Activated CD8-positive, alpha-beta memory T cell treated with anti-CD3 and anti-CD28 coated beads, Interleukin-2, amount 10 ng/mL, durations not matched to agents 7 days and 5 days (primary cell): ENCODE data around the gene MYO19. TPM values are rescaled to one million over a fixed set of nuclear protein-coding genes. Genes with fewer than 3 reads are reported as not detected.

Source experiments
- ATAC-seq: fragments of 150-1000 bp; cut with Tn5 transposase; one replicate; pipeline ENCODE4 v1.10.0; 2021; ENCODE audit warnings: moderate library complexity
- CTCF ChIA-PET: fragments of 350-600 bp; sonication (Branson Sonifier 250); formaldehyde crosslinking; loops from one replicate; lab custom pipeline; 2021; ENCODE audit warnings: antibody characterized with exemption; lab: Charles Lee
- DNase-seq: peaks from one replicate; pipeline ENCODE4 v3.0.0-alpha.2; 2020
- H3K27ac Mint-ChIP-seq: one replicate; pipeline ENCODE4 v1.8.0; 2021; ENCODE audit warnings: mild to moderate bottlenecking, mixed read lengths
- H3K27me3 Mint-ChIP-seq: one replicate; pipeline ENCODE4 v1.8.0; 2021; ENCODE audit warnings: mixed read lengths
- H3K36me3 Mint-ChIP-seq: one replicate; pipeline ENCODE4 v1.8.0; 2021; ENCODE audit warnings: mild to moderate bottlenecking, mixed read lengths
- H3K4me1 Mint-ChIP-seq: one replicate; pipeline ENCODE4 v1.8.0; 2021; ENCODE audit warnings: mixed read lengths
- H3K4me3 Mint-ChIP-seq: one replicate; pipeline ENCODE4 v1.8.0; 2021; ENCODE audit warnings: mild to moderate bottlenecking, moderate library complexity, mixed read lengths
- H3K9me3 Mint-ChIP-seq: one replicate; pipeline ENCODE4 v1.8.0; 2022; ENCODE audit warnings: low read depth, mixed read lengths
- total RNA-seq, 2 experiments: library from RNA; stranded (reverse); gene quantifications; one replicate each; pipeline ENCODE4 v1.2.3, GENCODE V29; 2021

MYO19 gene
- total RNA-seq, 2 experiments from 2014 or later, result 140 to 161 TPM

GRCh38 chr17:36545465-36546417 is 11.1 kb upstream of the MYO19 start:
- DNase-seq (peak; percentile 98), ATAC-seq (peak; percentile 81)
- Mint-ChIP-seq H3K9me3 (no peaks in the 10 kb centered on the region), H3K4me1 (peaks cover 37% of the 10 kb centered on the region), H3K27ac (peak overlapping the region; percentile 96), H3K4me3 (peak overlapping the region; percentile 100), H3K36me3 (peaks cover 36% of the 10 kb centered on the region), H3K27me3 (no peaks in the 10 kb centered on the region)
- CTCF ChIA-PET, result interaction anchor here (0.6 to 3.8 kb wide), 6 partner anchors 11 to 63 kb away, joined by 3 to 48 read pairs (median 8); partner anchors contain the start of genes DHRS11, MRM1, MYO19 and PIGW

GRCh38 chr17:36545077-36545464 is 10.4 kb upstream of the MYO19 start:
- Mint-ChIP-seq H3K9me3 (no peaks in the 10 kb centered on the region), H3K27me3 (no peaks in the 10 kb centered on the region), H3K4me1 (peaks cover 30% of the 10 kb centered on the region), H3K4me3 (peak overlapping the region; percentile 100), H3K36me3 (peaks cover 31% of the 10 kb centered on the region), H3K27ac (peak overlapping the region; percentile 96)
- CTCF ChIA-PET, result interaction anchor here (1.0 to 3.8 kb wide), 6 partner anchors 10 to 62 kb away, joined by 3 to 48 read pairs (median 8); partner anchors contain the start of genes DHRS11, MYO19 and PIGW
- ATAC-seq, result peak; percentile 59
- DNase-seq, result no peak

GRCh38 chr17:36544307-36545076 is 9.8 kb upstream of the MYO19 start, which contains the start of gene GGNBP2:
Gene GGNBP2, plus strand, starts transcription at chr17:36544919. Its CDS starts 806 bp downstream, at chr17:36545725.
- CTCF ChIA-PET, result interaction anchor here (0.9 to 3.8 kb wide), 6 partner anchors 9 to 61 kb away, joined by 3 to 48 read pairs (median 6); partner anchors contain the start of genes MYO19 and PIGW
- Mint-ChIP-seq H3K4me3 (peak within 1 kb of the TSS; percentile 100), H3K4me1 (peaks cover 28% of the 10 kb centered on the region), H3K27ac (peak within 1 kb of the TSS; percentile 96), H3K9me3 (no peaks in the 10 kb centered on the region), H3K27me3 (no peaks in the 10 kb centered on the region), H3K36me3 (peaks cover 30% of the 10 kb centered on the region)
- DNase-seq, result peak; percentile 96
- ATAC-seq, result peak; percentile 71

GRCh38 chr17:36544044-36544306 is 9.3 kb upstream of the MYO19 start:
- Mint-ChIP-seq H3K27me3 (no peaks in the 10 kb centered on the region), H3K4me3 (peak overlapping the region; percentile 100), H3K27ac (peak overlapping the region; percentile 96), H3K9me3 (no peaks in the 10 kb centered on the region), H3K36me3 (peaks cover 28% of the 10 kb centered on the region), H3K4me1 (peaks cover 26% of the 10 kb centered on the region)
- CTCF ChIA-PET, result interaction anchor here (0.9 to 3.8 kb wide), 5 partner anchors 9 to 61 kb away, joined by 3 to 48 read pairs (median 3); partner anchors contain the start of genes MYO19 and PIGW
- DNase-seq (peak; percentile 60), ATAC-seq (no peak)

- Mint-ChIP-seq H3K27ac (no peak overlapping the region), H3K4me3 (no peak overlapping the region), H3K4me1 (peaks cover 21% of the 10 kb centered on the region), H3K36me3 (peaks cover 24% of the 10 kb centered on the region), H3K9me3 (no peaks in the 10 kb centered on the region), H3K27me3 (no peaks in the 10 kb centered on the region)
- CTCF ChIA-PET, result interaction anchor here (1.5 kb wide), 1 partner anchor 9 kb away, joined by 4 read pairs; the partner anchor contains the start of genes MYO19 and PIGW
- DNase-seq, result no peak
- no peak for ATAC-seq
These were observed 8.1 kb upstream of the MYO19 start for GRCh38 chr17:36542755-36543154.

- Mint-ChIP-seq H3K27ac (no peak overlapping the region), H3K27me3 (no peaks in the 10 kb centered on the region), H3K36me3 (peaks cover 21% of the 10 kb centered on the region), H3K4me1 (peaks cover 30% of the 10 kb centered on the region), H3K9me3 (no peaks in the 10 kb centered on the region), H3K4me3 (no peak overlapping the region)
- no peak for DNase-seq
- ATAC-seq, result no peak
- CTCF ChIA-PET, result interaction anchor here (7.2 kb wide), 1 partner anchor 61 kb away, joined by 42 read pairs; the partner anchor contains the start of gene MRM1
These were observed 6.0 kb upstream of the MYO19 start for GRCh38 chr17:36540696-36541095.

GRCh38 chr17:36535669-36536081 is 1.0 kb upstream of the MYO19 start:
- Mint-ChIP-seq H3K36me3 (peaks cover 35% of the 10 kb centered on the region), H3K27me3 (no peaks in the 10 kb centered on the region), H3K4me1 (peaks cover 44% of the 10 kb centered on the region), H3K9me3 (no peaks in the 10 kb centered on the region), H3K4me3 (peak overlapping the region; percentile 93), H3K27ac (peak overlapping the region; percentile 99)
- peak; percentile 28 for ATAC-seq
- CTCF ChIA-PET, result interaction anchor here (1.0 to 7.2 kb wide), 6 partner anchors 9 to 140 kb away, joined by 3 to 48 read pairs (median 11); partner anchors contain the start of genes GGNBP2 and MRM1
- DNase-seq, result no peak

GRCh38 chr17:36533935-36534839 is 481 bp downstream of the MYO19 start:
- DNase-seq (peak; percentile 73), ATAC-seq (peak; percentile 32)
- H3K4me1 Mint-ChIP-seq, result peaks cover 42% of the 10 kb centered on the region
- H3K9me3 Mint-ChIP-seq, result no peaks in the 10 kb centered on the region
- H3K36me3 Mint-ChIP-seq, result peaks cover 39% of the 10 kb centered on the region
- no peaks in the 10 kb centered on the region for H3K27me3 Mint-ChIP-seq
- CTCF ChIA-PET, result interaction anchor here (0.6 to 7.2 kb wide), 11 partner anchors 8 to 908 kb away, joined by 3 to 48 read pairs (median 5); partner anchors contain the start of genes GGNBP2 and MRM1
- H3K4me3 Mint-ChIP-seq, result peak overlapping the region; percentile 93
- H3K27ac Mint-ChIP-seq, result peak overlapping the region; percentile 99

GRCh38 chr17:36532435-36532975 is 2.2 kb downstream of the MYO19 start:
- ATAC-seq (no peak), DNase-seq (no peak)
- Mint-ChIP-seq H3K9me3 (no peaks in the 10 kb centered on the region), H3K27ac (peak overlapping the region; percentile 5), H3K36me3 (peaks cover 40% of the 10 kb centered on the region), H3K27me3 (no peaks in the 10 kb centered on the region), H3K4me1 (peaks cover 42% of the 10 kb centered on the region), H3K4me3 (no peak overlapping the region)
- CTCF ChIA-PET, result no interaction called here

GRCh38 chr17:36529121-36529520 is 5.5 kb downstream of the MYO19 start:
- Mint-ChIP-seq H3K4me1 (peaks cover 40% of the 10 kb centered on the region), H3K9me3 (no peaks in the 10 kb centered on the region), H3K36me3 (peaks cover 55% of the 10 kb centered on the region), H3K27ac (peak overlapping the region; percentile 42), H3K27me3 (no peaks in the 10 kb centered on the region), H3K4me3 (no peak overlapping the region)
- DNase-seq (no peak), ATAC-seq (no peak)
- CTCF ChIA-PET, result no interaction called here

- Mint-ChIP-seq H3K27me3 (no peaks in the 10 kb centered on the region), H3K4me3 (no peak overlapping the region), H3K36me3 (peaks cover 53% of the 10 kb centered on the region), H3K9me3 (no peaks in the 10 kb centered on the region), H3K27ac (no peak overlapping the region), H3K4me1 (peaks cover 29% of the 10 kb centered on the region)
- no peak for DNase-seq
- no peak for ATAC-seq
- CTCF ChIA-PET, result no interaction called here
These were observed 6.9 kb downstream of the MYO19 start for GRCh38 chr17:36527621-36528250.
